ENCODE measurements around the gene KANSL2. TPM values are rescaled to one million over a fixed set of nuclear protein-coding genes. Genes with fewer than 3 reads are reported as not detected.
"Not testable (repeated sequence)": the region's sequence is repeated elsewhere in the genome, so short reads cannot be mapped to it uniquely, and the experiment has no call there.

The KANSL2 gene
- total RNA-seq, 1 donor from 2014 or later: 26.3 TPM

- no peaks in the 10 kb centered on the region for H3K27me3 Mint-ChIP-seq (ENCODE audit: unreplicated experiment)
- H3K4me1 Mint-ChIP-seq (ENCODE audit: unreplicated experiment): no peaks in the 10 kb centered on the region
- no peaks in the 10 kb centered on the region for H3K9me3 Mint-ChIP-seq (ENCODE audit: unreplicated experiment)
- H3K27ac Mint-ChIP-seq (ENCODE audit: unreplicated experiment): no peak overlapping the region
- DNase-seq (ENCODE audit: extremely low spot score, unreplicated experiment): no peak
- TF ChIP-seq CTCF (IDR thresholded peaks at IDR 0.05): no peak
- no peak overlapping the region for H3K4me3 Mint-ChIP-seq (ENCODE audit: unreplicated experiment)
- H3K36me3 Mint-ChIP-seq (ENCODE audit: unreplicated experiment): peaks cover 36% of the 10 kb centered on the region
These were observed 10.7 kb downstream of the KANSL2 start for GRCh38 chr12:48671231-48671856.

- Mint-ChIP-seq H3K4me1 (ENCODE audit: unreplicated experiment) (no peaks in the 10 kb centered on the region), H3K36me3 (ENCODE audit: unreplicated experiment) (peaks cover 43% of the 10 kb centered on the region), H3K27ac (ENCODE audit: unreplicated experiment) (no peak overlapping the region), H3K4me3 (ENCODE audit: unreplicated experiment) (no peak overlapping the region), H3K27me3 (ENCODE audit: unreplicated experiment) (no peaks in the 10 kb centered on the region), H3K9me3 (ENCODE audit: unreplicated experiment) (no peaks in the 10 kb centered on the region)
- DNase-seq (ENCODE audit: extremely low spot score, unreplicated experiment): no peak
- no peak for TF ChIP-seq CTCF (IDR thresholded peaks at IDR 0.05)
These were observed 13.0 kb downstream of the KANSL2 start for GRCh38 chr12:48668996-48669395.

GRCh38 chr12:48659863-48660262 lies 22.2 kb downstream of the KANSL2 start:
- H3K4me1 Mint-ChIP-seq (ENCODE audit: unreplicated experiment): no peaks in the 10 kb centered on the region
- no peaks in the 10 kb centered on the region for H3K9me3 Mint-ChIP-seq (ENCODE audit: unreplicated experiment)
- peaks cover 35% of the 10 kb centered on the region for H3K36me3 Mint-ChIP-seq (ENCODE audit: unreplicated experiment)

GRCh38 chr12:48651681-48652080 lies 30.4 kb downstream of the KANSL2 start:
- no peak overlapping the region for H3K4me3 Mint-ChIP-seq (ENCODE audit: unreplicated experiment)
- no peaks in the 10 kb centered on the region for H3K9me3 Mint-ChIP-seq (ENCODE audit: unreplicated experiment)
- peaks cover 26% of the 10 kb centered on the region for H3K36me3 Mint-ChIP-seq (ENCODE audit: unreplicated experiment)
- no peak for DNase-seq (ENCODE audit: extremely low spot score, unreplicated experiment)
- H3K27me3 Mint-ChIP-seq (ENCODE audit: unreplicated experiment): no peaks in the 10 kb centered on the region
- no peak for TF ChIP-seq CTCF (IDR thresholded peaks at IDR 0.05)
- H3K4me1 Mint-ChIP-seq (ENCODE audit: unreplicated experiment): no peaks in the 10 kb centered on the region
- H3K27ac Mint-ChIP-seq (ENCODE audit: unreplicated experiment): no peak overlapping the region

More at GRCh38 chr12:48659863-48660262, 22.2 kb downstream of the KANSL2 start:
- Mint-ChIP-seq H3K27ac (ENCODE audit: unreplicated experiment) (no peak overlapping the region), H3K4me3 (ENCODE audit: unreplicated experiment) (no peak overlapping the region), H3K27me3 (ENCODE audit: unreplicated experiment) (no peaks in the 10 kb centered on the region)
- TF ChIP-seq CTCF (IDR thresholded peaks at IDR 0.05): no peak
- DNase-seq (ENCODE audit: extremely low spot score, unreplicated experiment): no peak

- not testable (repeated sequence) for DNase-seq (ENCODE audit: extremely low spot score, unreplicated experiment); H3K27me3 Mint-ChIP-seq (ENCODE audit: unreplicated experiment); H3K4me3 Mint-ChIP-seq (ENCODE audit: unreplicated experiment); H3K4me1 Mint-ChIP-seq (ENCODE audit: unreplicated experiment); H3K27ac Mint-ChIP-seq (ENCODE audit: unreplicated experiment); H3K9me3 Mint-ChIP-seq (ENCODE audit: unreplicated experiment)
- peaks cover 27% of the 10 kb centered on the region for H3K36me3 Mint-ChIP-seq (ENCODE audit: unreplicated experiment)
These were observed 36.7 kb downstream of the KANSL2 start for GRCh38 chr12:48645354-48645753.
